Measurements from ENCODE around the gene TJP2. TPM values are rescaled to one million over a fixed set of nuclear protein-coding genes. Genes with fewer than 3 reads are reported as not detected.

Gene TJP2
- total RNA-seq (10 to 100 TPM; 89.5 to 94.3 TPM), polyA plus RNA-seq (ENCODE audit: insufficient read length in 2 of 2) (100 to 1,000 TPM in 1 of 2 donors, 10 to 100 TPM in 1; 94.8 to 106 TPM)
- long read RNA-seq, donor 1, full-length matches to known transcripts = 5 of 28 reads
- long read RNA-seq, donor 1, partial matches to known transcripts = 23 of 28 reads
- long read RNA-seq, donor 1, other reads (novel, unspliced or antisense) = 0 of 28 reads
- long read RNA-seq, donor 2, full-length matches to known transcripts = 1 of 1 reads
- long read RNA-seq, donor 2, partial matches to known transcripts = 0 of 1 reads
- long read RNA-seq, donor 2, other reads (novel, unspliced or antisense) = 0 of 1 reads
- long read RNA-seq, donor 3, full-length matches to known transcripts = 1 of 23 reads
- long read RNA-seq, donor 3, partial matches to known transcripts = 22 of 23 reads
- long read RNA-seq, donor 3, other reads (novel, unspliced or antisense) = 0 of 23 reads
- long read RNA-seq, donor 4, full-length matches to known transcripts = 6 of 53 reads
- long read RNA-seq, donor 4, partial matches to known transcripts = 28 of 53 reads
- long read RNA-seq, donor 4, other reads (novel, unspliced or antisense) = 19 of 53 reads

DNA sequence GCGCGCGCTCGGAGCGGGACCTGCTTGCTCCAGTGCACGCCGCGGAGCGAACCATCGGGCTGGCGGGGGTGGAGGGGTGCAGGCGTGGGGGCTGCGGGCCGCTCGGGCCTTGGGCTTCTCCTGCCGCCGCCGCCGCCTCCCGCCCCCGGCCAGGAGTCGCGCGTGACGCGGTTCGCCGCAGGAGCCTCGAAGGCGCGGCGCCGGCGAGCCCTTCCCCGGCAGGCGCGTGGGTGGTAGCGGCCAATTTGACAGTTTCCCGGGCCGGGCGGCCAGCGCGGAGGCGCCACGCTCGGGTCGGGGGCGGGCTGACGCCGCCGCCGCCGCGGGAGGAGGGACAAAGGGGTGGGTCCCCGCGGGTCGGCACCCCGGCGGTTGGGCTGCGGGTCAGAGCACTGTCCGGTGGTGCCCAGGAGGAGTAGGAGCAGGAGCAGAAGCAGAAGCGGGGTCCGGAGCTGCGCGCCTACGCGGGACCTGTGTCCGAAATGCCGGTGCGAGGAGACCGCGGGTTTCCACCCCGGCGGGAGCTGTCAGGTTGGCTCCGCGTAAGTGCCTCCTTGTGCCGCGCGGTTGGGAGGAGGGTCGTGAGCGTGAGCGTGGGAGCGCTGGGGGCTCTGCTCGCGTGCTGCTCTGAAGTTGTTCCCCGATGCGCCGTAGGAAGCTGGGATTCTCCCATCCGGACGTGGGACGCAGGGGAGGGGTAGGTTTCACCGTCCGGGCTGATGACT, at the start of gene TJP2:
TSS of gene TJP2 (plus strand) at position 387 of the 725 bp plus-strand sequence. CDS start at position 483, 96 bp downstream.
- DNase-seq (ENCODE audit: low read depth in 4 of 6, low spot score in 6 of 6) = peak in 2 of 6 donors; percentile 82 to 84
- Histone ChIP-seq H3K4me3 (ENCODE audit: low read depth, low read length) (peak within 1 kb of the TSS; percentile 67), H3K27me3 (ENCODE audit: control insufficient read depth, insufficient read depth, low read length) (peaks cover 2% of the 10 kb centered on the region), H3K36me3 (ENCODE audit: control insufficient read depth, insufficient read depth, low read length) (no peaks in the 10 kb centered on the region), H3K27ac (ENCODE audit: low read depth, low read length) (peak within 1 kb of the TSS; percentile 82), H3K9me3 (ENCODE audit: control insufficient read depth, insufficient read depth, low read length) (no peaks in the 10 kb centered on the region), H3K4me1 (ENCODE audit: control insufficient read depth, insufficient read depth, low read length) (peaks cover 11% of the 10 kb centered on the region)
- WGBS (ENCODE audit: insufficient coverage) = 0% methylated on average over 90 of the region's 93 CpGs

DNA sequence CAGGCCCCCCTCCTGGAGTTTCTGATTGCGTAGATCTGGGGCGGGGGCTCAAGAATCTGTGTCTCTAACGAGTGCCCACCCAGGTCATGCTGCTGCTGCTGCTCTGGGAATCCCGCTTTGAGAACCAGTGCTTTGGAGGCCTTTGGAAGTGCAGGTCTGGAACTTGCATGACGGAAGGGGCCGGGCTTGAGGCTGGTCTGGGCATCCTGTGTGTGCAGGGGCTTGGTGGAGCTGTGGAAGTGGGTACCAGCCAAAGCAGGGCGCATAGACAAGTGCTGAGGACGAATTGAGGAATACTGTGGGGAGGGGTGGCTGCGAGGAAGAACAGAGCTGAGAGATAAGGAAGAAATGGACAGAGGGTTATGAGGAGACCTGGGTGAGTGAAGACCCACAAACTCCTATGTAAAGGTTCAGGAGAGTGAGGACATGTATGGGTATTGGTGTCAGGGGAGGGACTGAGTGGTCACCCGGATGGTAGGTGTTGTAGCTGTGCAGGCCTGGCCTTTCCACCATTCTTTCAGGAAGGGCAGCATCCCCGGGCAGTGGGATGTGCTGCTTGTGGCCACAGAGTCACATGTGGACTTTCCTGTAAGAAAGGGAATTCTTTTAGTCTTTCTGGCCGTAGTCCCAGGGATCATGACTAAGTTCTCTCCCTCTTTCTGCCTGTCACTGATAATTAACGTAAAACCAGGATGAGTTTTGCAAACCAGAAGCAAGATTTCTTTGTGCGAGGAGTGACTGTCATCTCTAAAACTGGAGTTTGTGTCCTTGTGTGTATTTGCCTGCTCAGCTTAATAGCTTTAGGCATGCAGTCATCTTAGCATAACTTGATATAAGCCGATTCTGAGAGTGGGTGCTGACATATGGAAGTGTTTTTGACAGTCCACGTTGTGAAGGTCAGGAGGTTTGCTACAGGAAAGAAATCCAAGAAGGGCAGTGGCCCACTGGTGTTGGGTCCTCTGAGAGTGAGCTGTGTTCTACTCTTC, 43.3 kb upstream of the TJP2 start:
- H3K27ac ChIP-seq (ENCODE audit: low read depth, low read length) = peak overlapping the region; percentile 22
- no peaks in the 10 kb centered on the region for H3K27me3 ChIP-seq (ENCODE audit: control insufficient read depth, insufficient read depth, low read length)
- H3K4me3 ChIP-seq (ENCODE audit: low read depth, low read length) = no peak overlapping the region
- peaks cover 2% of the 10 kb centered on the region for H3K36me3 ChIP-seq (ENCODE audit: control insufficient read depth, insufficient read depth, low read length)
- no peaks in the 10 kb centered on the region for H3K9me3 ChIP-seq (ENCODE audit: control insufficient read depth, insufficient read depth, low read length)
- no peak for DNase-seq (ENCODE audit: low read depth in 4 of 6, low spot score in 6 of 6)
- H3K4me1 ChIP-seq (ENCODE audit: control insufficient read depth, insufficient read depth, low read length) = peaks cover 4% of the 10 kb centered on the region
- 81% methylated on average over 14 of the region's 16 CpGs for whole genome bisulfite sequencing (ENCODE audit: insufficient coverage)

GRCh38 chr9:69131682-69132081, 42.4 kb upstream of the TJP2 start:
- WGBS (ENCODE audit: insufficient coverage) = 86% methylated on average over 1 of the region's 1 CpG
- peak in 1 of 6 donors; percentile 52 for DNase-seq (ENCODE audit: low read depth in 4 of 6, low spot score in 6 of 6)
- no peaks in the 10 kb centered on the region for H3K9me3 ChIP-seq (ENCODE audit: control insufficient read depth, insufficient read depth, low read length)
- no peaks in the 10 kb centered on the region for H3K27me3 ChIP-seq (ENCODE audit: control insufficient read depth, insufficient read depth, low read length)
- H3K27ac ChIP-seq (ENCODE audit: low read depth, low read length) = no peak overlapping the region
- peaks cover 2% of the 10 kb centered on the region for H3K36me3 ChIP-seq (ENCODE audit: control insufficient read depth, insufficient read depth, low read length)
- H3K4me1 ChIP-seq (ENCODE audit: control insufficient read depth, insufficient read depth, low read length) = peaks cover 4% of the 10 kb centered on the region
- no peak overlapping the region for H3K4me3 ChIP-seq (ENCODE audit: low read depth, low read length)

DNA sequence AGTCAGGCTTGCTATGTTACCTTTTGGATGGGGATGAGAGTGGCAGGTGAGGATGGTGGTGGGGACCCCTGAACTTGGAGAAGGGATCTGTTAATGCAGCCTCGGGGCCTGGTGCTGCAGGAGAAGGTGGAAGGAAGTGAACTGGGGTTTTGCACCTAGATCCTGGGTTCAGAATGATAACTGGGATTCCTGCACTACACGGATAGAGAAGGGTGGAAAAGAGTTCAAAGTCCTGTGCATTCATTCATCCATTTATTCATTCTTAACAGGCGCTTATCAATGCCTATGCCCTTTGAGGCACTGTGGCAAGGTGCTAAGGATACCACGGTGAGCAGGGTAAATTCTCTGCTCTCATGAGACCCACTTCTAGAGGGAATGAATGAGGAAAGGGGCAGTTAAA, 41.7 kb upstream of the TJP2 start:
- H3K27ac ChIP-seq (ENCODE audit: low read depth, low read length) = no peak overlapping the region
- DNase-seq (ENCODE audit: low read depth in 4 of 6, low spot score in 6 of 6) = no peak
- WGBS (ENCODE audit: insufficient coverage) = 100% methylated on average over 2 of the region's 4 CpGs

GRCh38 chr9:69134412-69134811, 39.7 kb upstream of the TJP2 start:
- WGBS (ENCODE audit: insufficient coverage) = 95% methylated on average over 6 of the region's 6 CpGs
- Histone ChIP-seq H3K27me3 (ENCODE audit: control insufficient read depth, insufficient read depth, low read length) (no peaks in the 10 kb centered on the region), H3K4me1 (ENCODE audit: control insufficient read depth, insufficient read depth, low read length) (peaks cover 4% of the 10 kb centered on the region), H3K4me3 (ENCODE audit: low read depth, low read length) (no peak overlapping the region), H3K9me3 (ENCODE audit: control insufficient read depth, insufficient read depth, low read length) (no peaks in the 10 kb centered on the region), H3K36me3 (ENCODE audit: control insufficient read depth, insufficient read depth, low read length) (peaks cover 2% of the 10 kb centered on the region), H3K27ac (ENCODE audit: low read depth, low read length) (no peak overlapping the region)
- no peak for DNase-seq (ENCODE audit: low read depth in 4 of 6, low spot score in 6 of 6)

More for the DNA sequence above, 41.7 kb upstream of the TJP2 start:
- Histone ChIP-seq H3K4me3 (ENCODE audit: low read depth, low read length) (no peak overlapping the region), H3K9me3 (ENCODE audit: control insufficient read depth, insufficient read depth, low read length) (no peaks in the 10 kb centered on the region), H3K36me3 (ENCODE audit: control insufficient read depth, insufficient read depth, low read length) (peaks cover 2% of the 10 kb centered on the region), H3K27me3 (ENCODE audit: control insufficient read depth, insufficient read depth, low read length) (no peaks in the 10 kb centered on the region), H3K4me1 (ENCODE audit: control insufficient read depth, insufficient read depth, low read length) (peaks cover 4% of the 10 kb centered on the region)

- Histone ChIP-seq H3K27me3 (ENCODE audit: control insufficient read depth, insufficient read depth, low read length) (no peaks in the 10 kb centered on the region), H3K9me3 (ENCODE audit: control insufficient read depth, insufficient read depth, low read length) (no peaks in the 10 kb centered on the region), H3K36me3 (ENCODE audit: control insufficient read depth, insufficient read depth, low read length) (peaks cover 2% of the 10 kb centered on the region), H3K4me1 (ENCODE audit: control insufficient read depth, insufficient read depth, low read length) (no peaks in the 10 kb centered on the region), H3K27ac (ENCODE audit: low read depth, low read length) (no peak overlapping the region), H3K4me3 (ENCODE audit: low read depth, low read length) (no peak overlapping the region)
- no peak for DNase-seq (ENCODE audit: low read depth in 4 of 6, low spot score in 6 of 6)
- 100% methylated on average over 1 of the region's 2 CpGs for WGBS (ENCODE audit: insufficient coverage)
Measured at GRCh38 chr9:69136185-69136584, 37.9 kb upstream of the TJP2 start.

GRCh38 chr9:69136779-69137178, 37.3 kb upstream of the TJP2 start:
- 71% methylated on average over 7 of the region's 7 CpGs for WGBS (ENCODE audit: insufficient coverage)
- Histone ChIP-seq H3K27me3 (ENCODE audit: control insufficient read depth, insufficient read depth, low read length) (no peaks in the 10 kb centered on the region), H3K27ac (ENCODE audit: low read depth, low read length) (no peak overlapping the region), H3K36me3 (ENCODE audit: control insufficient read depth, insufficient read depth, low read length) (peaks cover 2% of the 10 kb centered on the region), H3K9me3 (ENCODE audit: control insufficient read depth, insufficient read depth, low read length) (no peaks in the 10 kb centered on the region), H3K4me1 (ENCODE audit: control insufficient read depth, insufficient read depth, low read length) (no peaks in the 10 kb centered on the region), H3K4me3 (ENCODE audit: low read depth, low read length) (no peak overlapping the region)
- DNase-seq (ENCODE audit: low read depth in 4 of 6, low spot score in 6 of 6) = no peak

GRCh38 chr9:69137311-69137710, 36.8 kb upstream of the TJP2 start:
- no peaks in the 10 kb centered on the region for H3K4me1 ChIP-seq (ENCODE audit: control insufficient read depth, insufficient read depth, low read length)
- no peak for DNase-seq (ENCODE audit: low read depth in 4 of 6, low spot score in 6 of 6)
- no peak overlapping the region for H3K4me3 ChIP-seq (ENCODE audit: low read depth, low read length)
- H3K36me3 ChIP-seq (ENCODE audit: control insufficient read depth, insufficient read depth, low read length) = peaks cover 2% of the 10 kb centered on the region
- no peak overlapping the region for H3K27ac ChIP-seq (ENCODE audit: low read depth, low read length)
- H3K27me3 ChIP-seq (ENCODE audit: control insufficient read depth, insufficient read depth, low read length) = no peaks in the 10 kb centered on the region
- WGBS (ENCODE audit: insufficient coverage) = 98% methylated on average over 5 of the region's 8 CpGs
- H3K9me3 ChIP-seq (ENCODE audit: control insufficient read depth, insufficient read depth, low read length) = no peaks in the 10 kb centered on the region

GRCh38 chr9:69139596-69139995, 34.5 kb upstream of the TJP2 start:
- H3K36me3 ChIP-seq (ENCODE audit: control insufficient read depth, insufficient read depth, low read length) = peaks cover 2% of the 10 kb centered on the region
- H3K27me3 ChIP-seq (ENCODE audit: control insufficient read depth, insufficient read depth, low read length) = no peaks in the 10 kb centered on the region
- no peak overlapping the region for H3K4me3 ChIP-seq (ENCODE audit: low read depth, low read length)
- 94% methylated on average over 8 of the region's 9 CpGs for WGBS (ENCODE audit: insufficient coverage)
- no peak overlapping the region for H3K27ac ChIP-seq (ENCODE audit: low read depth, low read length)
- no peaks in the 10 kb centered on the region for H3K4me1 ChIP-seq (ENCODE audit: control insufficient read depth, insufficient read depth, low read length)
- H3K9me3 ChIP-seq (ENCODE audit: control insufficient read depth, insufficient read depth, low read length) = no peaks in the 10 kb centered on the region
- no peak for DNase-seq (ENCODE audit: low read depth in 4 of 6, low spot score in 6 of 6)

Data from spinal cord (tissue), 10 donors.